ENCODE data around the gene DDX54.

DNA sequence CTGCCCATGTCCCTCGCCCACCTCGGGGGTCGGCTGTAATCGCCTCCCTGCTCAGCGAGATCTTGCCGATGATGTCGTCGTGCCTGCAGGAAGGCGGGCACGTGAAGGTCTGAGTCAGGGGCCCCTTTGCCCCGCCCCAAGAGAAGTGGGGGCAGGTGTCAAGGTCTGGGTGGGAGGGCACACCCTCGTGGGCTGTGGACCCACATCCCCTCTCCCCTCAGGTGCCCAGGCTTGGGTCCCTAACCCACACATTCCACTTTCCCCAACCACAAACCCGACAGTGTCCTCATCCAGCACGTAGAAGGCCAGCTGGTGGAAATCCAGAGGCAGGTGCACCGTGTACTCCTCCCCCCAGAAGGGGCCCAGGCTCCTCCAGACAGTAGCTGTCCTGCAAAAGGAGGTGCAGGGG is 57.5 kb downstream of the DDX54 start:
- TF ChIP-seq POLR2A (IDR thresholded peaks at IDR 0.05), result no peak
- TF ChIP-seq, protein P1, sequence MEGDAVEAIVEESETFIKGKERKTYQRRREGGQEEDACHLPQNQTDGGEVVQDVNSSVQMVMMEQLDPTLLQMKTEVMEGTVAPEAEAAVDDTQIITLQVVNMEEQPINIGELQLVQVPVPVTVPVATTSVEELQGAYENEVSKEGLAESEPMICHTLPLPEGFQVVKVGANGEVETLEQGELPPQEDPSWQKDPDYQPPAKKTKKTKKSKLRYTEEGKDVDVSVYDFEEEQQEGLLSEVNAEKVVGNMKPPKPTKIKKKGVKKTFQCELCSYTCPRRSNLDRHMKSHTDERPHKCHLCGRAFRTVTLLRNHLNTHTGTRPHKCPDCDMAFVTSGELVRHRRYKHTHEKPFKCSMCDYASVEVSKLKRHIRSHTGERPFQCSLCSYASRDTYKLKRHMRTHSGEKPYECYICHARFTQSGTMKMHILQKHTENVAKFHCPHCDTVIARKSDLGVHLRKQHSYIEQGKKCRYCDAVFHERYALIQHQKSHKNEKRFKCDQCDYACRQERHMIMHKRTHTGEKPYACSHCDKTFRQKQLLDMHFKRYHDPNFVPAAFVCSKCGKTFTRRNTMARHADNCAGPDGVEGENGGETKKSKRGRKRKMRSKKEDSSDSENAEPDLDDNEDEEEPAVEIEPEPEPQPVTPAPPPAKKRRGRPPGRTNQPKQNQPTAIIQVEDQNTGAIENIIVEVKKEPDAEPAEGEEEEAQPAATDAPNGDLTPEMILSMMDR (IDR thresholded peaks at IDR 0.05), result no peak
